Medulla oblongata (tissue), 1 donor: ENCODE data around the gene PKP4.

ENCODE experiments used
- DNase-seq: peaks from one replicate; pipeline ENCODE4 v3.0.0-alpha.2; 2015; ENCODE audit errors: extremely low spot score

PKP4 gene

DNA sequence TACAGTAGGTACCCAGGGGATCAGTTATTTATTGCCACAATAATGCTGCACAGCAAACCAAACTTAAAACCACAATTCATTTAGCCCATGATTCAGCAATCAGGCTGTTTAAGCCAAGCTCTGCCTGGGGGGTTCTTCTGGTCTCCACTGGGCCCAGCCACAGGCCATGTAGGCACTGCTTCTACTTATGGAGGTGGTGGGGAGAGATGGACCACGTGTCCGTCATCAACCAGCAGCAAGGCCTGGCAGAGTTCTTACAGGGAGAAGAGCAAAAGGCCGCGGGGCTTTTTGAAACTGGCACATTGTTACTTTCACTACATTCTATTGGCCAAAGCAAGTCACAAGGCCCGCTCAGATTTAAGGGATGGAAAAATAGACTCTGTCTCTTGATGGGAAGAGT is 262.1 kb downstream of the PKP4 start:
- DNase-seq = no peak

DNA sequence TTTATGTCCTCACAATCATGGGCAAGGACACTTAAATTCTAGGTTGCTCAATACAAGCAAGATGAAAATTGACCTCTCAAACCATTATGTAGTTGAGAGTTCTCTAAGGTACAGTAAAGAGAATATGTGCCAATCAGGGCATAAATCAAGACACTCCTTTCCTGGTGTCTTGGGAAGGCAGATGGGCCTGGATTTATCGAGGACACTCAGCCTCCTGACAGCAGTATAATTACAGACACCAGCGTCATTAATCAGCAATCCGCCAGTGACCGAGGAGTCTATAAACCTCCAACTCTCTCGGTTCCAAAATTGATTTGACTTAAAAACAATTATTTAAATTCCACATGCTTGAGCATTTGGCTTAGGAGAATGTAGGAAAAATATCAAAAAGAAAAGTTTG is 262.7 kb downstream of the PKP4 start:
- DNase-seq = no peak

DNA sequence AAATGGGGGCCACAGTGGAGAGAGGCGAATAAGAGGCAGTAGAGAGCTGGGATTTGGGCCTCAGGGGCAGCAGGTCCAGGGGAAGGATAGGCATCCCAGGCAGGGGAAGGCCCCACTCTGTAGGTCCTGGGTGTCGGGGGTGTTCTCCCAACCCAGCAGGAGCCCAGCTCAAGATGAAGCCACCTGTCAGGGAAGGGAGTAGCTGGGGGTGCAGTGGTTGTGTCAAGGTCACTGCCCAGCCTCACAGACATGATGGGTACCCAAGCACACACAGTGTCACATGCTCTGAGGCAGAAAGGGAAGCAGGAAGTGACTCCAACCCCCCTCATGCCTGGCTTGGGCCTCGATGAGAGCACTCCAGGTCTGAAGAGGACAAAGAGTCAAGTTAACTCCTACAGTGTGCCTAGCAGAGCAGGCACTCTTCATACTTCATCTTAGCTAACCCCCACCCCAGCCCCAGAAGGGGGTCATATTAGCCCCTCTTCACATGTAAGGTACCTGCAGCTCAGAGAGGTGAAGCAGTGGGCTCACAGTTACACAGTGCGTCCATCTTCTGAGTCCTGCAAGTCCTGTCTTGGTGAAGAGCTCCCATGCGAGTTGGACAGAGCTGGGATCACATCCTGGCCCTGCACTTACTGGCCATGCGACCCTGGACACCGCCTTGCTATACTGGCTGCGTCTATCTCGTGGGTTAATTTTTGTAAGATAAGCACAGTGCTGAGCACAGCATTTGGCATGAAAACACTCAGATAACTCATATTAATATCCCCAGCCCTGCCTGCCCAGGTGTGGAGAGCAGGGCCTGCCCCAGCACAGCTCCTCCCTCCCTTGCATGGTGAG is 265.7 kb downstream of the PKP4 start:
- no peak for DNase-seq

DNA sequence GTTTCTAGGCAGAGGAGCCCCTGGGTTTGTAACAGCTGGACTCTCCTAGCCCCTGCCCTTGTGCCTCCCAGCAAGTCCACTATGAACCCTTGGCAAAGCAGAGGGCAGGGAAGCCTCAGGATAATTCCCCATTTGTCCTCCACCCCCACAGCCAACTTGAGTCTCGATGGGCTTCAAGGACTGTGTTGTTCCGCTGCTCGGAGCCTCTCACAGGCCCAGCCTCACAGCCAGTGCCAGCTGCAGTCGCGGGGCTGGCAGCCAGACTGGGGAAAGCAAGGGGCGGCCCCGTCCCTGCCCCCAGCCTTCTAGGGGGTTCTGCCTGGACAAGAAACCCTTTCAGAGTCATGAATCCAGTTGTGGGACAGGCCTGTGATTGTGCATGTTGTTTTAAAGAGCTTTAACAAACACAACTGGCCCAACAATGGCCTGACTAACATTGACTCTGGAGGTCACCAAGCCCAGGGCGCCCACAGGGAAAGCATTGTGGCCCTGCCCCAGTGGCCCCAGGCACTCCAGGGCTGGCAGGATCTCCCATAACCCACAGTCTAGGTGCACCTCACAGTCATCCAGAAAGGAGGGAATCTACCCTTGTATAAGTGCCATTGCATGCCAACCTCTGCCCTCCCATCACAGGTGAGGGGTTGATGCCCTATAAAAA is 266.6 kb downstream of the PKP4 start:
- DNase-seq = peak; percentile 95

DNA sequence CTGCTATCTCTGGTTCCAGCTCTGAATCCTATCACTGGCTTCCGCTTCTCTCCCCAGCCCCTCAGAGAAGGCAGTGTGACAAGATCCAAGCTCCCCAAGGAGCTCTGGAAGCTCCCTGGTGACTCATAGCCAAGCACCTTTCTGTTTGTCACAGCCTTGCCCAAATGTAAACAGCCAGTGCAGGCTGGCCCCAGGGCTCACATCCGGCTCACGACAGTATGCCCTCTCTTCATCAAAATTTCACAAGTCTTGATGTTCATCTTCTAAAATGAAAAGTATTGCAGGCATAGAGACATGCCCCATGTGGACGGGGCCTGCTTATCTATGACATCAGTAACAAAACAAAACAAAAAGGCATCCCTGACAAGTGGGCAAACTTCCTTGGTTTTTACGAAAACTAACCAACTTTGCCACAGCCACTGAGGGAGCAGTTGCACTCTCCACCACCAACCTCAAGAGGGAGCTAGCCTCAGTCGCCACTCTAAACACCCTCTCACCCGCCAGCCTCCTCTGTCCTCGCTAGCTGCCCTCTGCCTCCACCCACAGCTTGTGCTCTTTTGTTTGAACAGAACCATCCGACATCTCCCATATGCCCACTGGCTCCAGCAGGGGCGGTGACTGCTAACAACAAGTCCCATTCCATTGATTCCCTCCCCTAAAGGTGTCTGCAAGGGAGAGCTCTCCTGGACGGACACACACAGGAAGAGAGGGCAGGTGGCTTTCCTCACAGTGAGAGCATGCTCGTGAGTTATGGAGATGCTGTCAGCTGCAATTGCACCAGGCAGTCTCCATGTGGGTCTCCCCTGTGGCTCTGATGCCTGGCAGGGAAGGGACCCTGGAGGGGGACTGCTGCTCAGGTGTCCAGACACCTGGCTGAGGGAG is 267.4 kb downstream of the PKP4 start:
- DNase-seq = peak; percentile 50

DNA sequence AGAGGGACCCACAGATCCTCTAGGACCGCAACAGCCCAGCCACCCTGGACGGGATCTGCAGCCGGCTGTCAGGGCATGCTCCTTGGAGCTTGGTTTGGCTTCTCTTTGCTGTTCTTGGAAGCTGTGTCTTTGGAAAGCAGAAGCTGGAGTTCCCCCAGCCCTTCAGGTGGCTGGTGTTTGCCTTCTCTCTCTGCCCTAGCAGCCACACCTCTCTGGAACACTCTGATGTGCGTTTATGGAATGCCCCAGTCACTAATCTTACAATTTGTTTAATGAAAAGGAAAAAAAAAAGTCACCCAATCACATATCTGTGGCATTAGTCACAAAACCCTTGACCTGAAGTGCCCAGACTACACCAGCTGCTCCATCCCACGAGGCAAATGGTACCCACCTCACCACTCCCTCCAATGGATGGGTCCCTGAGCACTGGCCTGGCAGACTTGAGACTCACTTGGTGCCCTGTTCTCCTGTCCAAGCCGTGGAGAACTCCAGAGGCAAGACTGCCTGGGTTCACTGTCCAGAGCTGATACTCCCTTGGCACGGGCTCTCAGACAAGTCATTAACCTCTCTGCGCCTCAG is 268.1 kb downstream of the PKP4 start:
- no peak for DNase-seq

DNA sequence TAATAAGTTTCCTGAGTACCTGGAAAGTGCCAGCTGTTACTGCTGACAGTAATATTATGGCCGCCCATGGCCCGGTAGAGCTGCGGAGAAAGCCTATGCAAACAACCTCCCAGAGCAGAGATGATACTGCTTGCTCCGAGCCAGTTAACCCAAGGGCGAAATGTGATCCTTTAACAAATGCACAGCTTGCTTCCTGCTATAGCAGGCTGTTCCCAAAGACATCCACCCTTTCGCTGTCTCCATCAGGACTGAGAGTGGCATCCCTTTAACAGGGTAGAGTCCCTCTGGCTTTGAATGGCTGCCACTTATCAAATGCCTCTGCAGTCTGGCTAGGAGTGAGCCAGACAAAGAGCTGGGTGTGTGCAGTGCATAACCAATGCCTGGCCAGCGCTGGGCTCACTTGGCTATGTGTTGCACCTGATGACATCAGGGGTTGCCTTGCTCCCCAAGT is 268.7 kb downstream of the PKP4 start:
- DNase-seq = peak; percentile 53

DNA sequence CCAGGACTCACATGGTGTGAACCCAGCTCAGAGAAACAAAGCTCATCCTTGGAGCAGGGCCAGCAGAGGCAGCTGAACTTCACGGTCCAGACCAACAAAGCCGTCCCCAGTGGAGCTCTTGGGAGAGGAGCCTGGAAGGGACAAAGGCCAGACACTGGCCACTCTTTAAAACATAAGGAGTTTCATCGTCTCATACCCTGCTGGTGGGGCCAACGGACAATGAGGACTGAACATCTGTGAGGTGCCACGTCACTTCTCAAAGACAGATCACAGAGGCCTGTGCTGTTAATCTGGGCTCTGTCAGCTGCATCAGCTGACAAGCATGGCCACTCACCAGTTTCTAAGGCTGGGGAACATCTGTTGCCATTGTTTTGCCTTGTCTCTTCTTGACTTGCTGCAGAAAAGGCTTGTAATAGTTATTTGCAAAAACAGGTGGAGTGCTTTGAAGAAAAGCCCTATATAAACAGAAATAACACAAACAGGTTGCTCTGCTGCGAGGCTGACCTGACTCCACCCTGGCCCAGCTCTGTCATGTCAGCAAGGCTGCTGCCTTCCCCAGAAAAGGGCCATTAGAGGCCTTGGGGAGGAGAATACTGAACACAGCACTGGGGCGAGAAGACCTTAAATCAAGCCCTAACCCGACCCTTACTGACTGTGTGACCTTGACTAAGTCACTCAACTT is 270.3 kb downstream of the PKP4 start:
- DNase-seq = peak; percentile 93

DNA sequence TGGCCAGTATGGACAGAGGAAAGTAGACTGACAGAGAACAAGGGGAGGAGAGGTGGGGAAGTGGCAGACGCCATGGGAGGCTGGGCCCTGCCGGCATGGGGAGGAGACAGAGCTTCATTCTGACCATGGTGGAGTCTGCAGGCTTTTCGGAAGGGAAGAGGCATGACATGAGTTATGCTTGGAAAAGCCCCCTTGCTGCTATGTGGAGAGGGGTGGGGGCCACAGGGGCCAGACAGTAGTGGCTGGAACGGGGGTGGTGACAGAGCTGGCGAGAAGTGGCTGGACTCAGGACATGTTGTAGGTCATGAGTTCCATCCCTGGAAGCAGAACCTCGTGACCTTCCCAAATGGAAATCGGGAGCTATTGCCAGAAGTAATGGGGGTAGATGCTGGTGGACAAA is 271.7 kb downstream of the PKP4 start:
- DNase-seq = no peak

DNA sequence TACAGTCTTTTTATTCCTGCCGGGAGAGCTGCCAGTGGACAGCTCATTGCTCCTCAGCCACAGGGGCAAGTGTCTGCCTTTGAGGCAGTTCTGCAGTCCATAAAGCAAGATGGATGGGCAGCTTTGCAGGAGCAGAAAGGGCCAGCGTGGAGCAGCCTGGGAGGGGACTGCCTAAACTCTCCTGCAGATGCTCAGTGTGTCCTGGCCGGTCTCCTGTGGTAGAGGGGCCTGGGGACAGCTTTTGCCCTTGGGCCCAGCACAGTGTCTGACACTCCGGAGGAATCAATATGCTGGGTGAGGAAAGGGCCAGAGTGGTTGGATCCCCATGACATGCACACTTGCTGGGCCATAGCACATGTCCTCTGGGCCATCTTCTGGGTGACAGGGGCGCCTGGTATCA is 272.7 kb downstream of the PKP4 start:
- DNase-seq = no peak

DNA sequence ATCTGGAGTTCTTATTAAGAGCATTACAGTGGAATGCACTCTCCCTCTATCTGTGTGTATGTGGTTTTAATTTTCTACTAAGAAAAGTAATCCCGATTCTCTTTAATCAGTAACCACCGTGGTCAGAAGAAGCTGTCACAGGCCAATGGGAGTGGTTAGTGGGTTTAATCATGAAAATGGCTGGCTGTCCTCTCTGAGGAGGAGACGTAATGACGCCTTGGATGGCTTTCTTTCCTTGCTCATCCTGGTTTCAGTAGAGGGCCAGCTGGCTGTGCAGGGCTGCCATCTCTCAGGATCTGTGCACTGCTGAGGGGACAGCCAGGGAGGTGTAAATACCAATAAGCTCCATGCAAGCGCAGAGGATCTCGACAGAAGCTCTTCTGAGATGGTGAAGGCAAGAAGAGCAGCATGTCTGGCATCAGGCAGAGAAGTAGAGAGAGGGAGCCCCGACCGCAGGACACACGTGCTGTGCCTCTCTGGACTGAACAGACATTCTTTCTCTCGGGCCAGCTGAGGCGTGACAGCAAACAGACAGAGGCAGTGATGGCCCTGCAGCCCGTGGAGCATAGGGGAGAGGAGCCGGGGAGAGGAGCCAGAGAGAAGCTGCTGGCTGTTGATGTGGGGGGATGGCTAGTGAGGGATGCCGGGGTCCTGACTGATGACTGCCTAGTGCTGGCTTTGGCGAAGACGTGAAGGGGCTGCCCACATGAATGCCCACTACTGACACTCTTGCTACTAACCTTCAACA is 273.3 kb downstream of the PKP4 start:
- DNase-seq = peak; percentile 64

DNA sequence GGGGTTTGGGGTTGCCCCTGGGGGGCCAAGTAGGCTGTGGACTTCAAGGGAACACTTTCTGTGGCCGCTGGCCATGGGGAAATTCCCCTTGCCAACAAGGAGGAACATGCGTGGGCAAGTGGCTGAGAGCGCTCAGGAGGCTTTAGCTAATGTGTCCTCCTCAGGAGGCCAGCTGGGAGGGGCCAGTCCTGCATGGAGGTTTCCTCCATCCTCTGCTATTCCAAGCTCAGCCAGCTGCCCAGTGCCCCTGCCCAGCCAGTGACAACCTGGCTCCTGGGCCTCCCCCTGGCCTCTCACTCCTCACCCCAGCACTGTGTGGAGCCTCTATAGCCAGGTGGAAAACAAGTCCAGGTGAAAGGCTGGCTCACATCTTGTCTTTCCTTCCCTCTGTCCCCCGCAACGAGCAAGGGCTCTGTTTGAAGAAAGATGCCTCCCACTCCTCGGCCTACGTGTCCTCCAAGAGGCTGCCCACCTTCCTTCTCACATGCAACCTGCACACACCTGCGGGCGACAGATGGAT is 273.9 kb downstream of the PKP4 start:
- no peak for DNase-seq

DNA sequence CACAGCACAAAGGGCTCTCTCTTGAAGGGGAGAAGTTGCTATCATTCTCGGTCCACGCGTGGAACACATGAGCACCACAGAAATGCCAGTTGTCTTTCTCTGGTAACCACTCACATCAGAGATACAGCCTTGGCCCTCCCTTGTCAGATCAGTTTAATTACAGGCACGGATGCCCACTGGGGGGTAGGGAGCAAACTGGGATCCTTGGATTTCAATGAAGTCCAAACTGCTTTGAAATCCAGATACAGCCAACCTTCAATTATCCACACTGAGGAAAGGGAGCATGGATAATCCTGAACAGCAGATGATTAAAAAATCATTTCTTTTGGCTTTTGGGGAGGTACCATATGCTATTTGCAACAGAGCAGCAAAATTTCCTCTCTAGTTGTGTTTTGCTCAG is 274.6 kb downstream of the PKP4 start:
- no peak for DNase-seq
